B cell (primary cell): Measurements from ENCODE around the gene RUNDC3A.

Experiments
- CTCF ChIP-seq: fragments of 200-600 bp; IDR thresholded peaks from one replicate; pipeline ENCODE4 v1.8.0; 2022; ENCODE audit warnings: antibody characterized with exemption, mild to moderate bottlenecking
- EZH2 ChIP-seq: IDR thresholded peaks from 2 replicates; pipeline ENCODE4 v1.6.1; 2012; ENCODE audit warnings: borderline replicate concordance, low read depth, mild to moderate bottlenecking, moderate library complexity, low read length; ENCODE audit not compliant: insufficient read depth, poor library complexity, severe bottlenecking

- TF ChIP-seq CTCF (no peak), EZH2 (no peak)
These were observed 24.9 kb upstream of the RUNDC3A start for GRCh38 chr17:44283344-44284023.
